Measurements from ENCODE around the gene SLC6A3.
"Not testable (repeated sequence)": the region's sequence is repeated elsewhere in the genome, so short reads cannot be mapped to it uniquely, and the experiment has no call there.

The SLC6A3 gene

DNA sequence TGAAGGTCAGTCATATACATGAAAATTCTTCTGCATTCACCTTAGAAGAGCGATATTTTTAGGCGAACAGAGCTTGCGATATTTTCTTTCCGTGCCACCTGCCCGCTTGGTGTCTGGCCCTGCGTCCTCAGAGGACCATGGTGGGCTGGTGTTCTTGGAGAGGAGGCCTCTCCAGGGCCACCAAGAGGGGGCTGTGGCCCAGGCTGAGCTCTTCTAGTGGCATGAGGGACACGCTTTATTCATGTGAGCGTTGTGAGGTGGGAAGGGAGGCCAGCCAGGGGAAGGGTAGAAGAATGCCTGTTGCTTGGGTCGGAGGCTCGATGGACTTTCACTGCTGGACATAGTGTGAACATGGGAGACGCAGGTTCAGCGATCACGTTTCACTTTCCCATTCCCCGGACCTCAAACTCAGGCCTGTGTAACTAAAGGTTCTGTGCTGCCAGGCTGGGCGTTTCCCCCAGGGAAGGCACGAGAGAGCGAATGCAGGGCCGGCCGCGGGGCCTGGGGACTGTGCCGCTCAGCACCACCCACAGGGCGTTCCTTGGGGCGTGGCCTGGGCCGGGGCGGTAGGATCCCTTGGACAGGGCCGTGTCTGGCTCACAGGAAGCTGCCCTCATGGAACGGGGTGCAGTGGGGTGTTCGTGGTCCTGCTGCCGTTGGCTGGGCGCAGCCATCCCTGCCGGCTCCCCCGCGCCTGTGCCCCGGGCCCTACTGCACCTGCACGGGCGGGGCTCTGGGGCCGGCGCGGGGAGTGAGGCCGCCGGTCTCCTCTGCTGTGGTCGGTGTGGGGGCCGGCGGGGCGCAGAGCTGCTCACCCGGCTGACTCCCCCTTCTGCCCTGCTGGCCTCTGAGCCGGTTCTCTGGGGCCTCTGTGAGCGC is 59.6 kb downstream of the SLC6A3 start:
- DNase-seq = peak; percentile 90

DNA sequence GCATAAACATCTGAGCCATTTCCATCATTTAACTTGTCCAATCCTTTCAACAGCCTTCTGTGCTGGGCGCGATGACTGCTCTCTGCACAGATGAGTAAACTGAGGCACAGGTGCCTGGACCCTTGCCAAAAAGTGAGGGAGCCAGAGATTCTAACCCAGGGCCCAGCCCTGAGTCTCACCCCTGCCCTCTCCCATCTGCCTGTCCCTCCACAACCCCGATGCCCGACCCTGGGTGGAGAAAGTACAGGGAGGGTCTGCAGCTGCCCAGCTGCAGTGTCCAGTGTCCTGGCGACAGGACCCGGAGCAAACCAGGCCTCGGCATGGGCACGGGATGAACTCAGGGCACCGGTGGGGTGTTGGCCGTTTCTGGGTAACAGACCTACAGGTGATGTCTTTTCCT is 60.7 kb downstream of the SLC6A3 start:
- DNase-seq = no peak

DNA sequence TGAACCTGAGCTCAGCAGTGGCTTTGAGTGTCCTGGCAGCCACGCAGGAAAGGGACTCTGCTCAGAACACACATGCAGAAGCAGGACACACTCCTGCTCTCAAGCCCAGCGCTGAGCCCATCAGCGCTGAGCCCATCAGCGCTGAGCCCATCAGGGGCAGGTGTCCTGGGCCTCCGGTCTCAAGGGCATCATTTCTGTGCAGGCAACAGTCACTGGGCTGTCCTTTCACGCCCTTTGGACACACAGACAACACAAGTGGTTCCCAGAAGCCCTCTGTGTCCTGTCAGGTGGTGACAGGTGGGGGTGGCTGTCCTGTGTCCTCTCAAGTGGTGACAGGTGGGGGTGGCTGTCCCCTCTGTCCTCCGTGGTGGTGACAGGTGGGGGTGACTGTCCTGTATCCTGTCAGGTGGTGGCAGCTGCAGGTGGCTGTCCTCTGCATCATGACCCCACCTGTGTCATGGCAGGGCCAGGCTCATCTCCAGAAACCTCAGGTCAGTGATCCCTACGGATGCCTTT is 61.3 kb downstream of the SLC6A3 start:
- DNase-seq = peak; percentile 44

DNA sequence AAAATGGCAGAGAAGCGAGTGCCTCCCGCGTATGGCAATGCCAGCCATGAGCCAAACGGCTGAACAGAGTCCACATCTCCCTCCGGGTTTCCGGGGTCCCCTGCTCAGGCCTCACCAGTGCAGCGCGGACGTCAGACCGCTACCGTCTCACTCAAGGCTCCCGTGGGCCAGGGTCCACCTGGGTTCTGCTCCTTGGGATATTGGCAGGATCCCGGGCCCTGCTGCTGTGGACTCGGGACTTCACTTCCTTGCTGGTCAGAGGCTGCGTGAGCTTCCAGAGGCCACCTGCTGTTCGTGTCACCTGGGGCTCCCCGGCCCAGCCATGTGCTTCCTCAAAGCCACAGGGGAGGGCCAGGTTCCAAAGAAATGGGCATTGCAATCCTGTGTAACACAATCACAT is 61.9 kb downstream of the SLC6A3 start:
- no peak for DNase-seq

DNA sequence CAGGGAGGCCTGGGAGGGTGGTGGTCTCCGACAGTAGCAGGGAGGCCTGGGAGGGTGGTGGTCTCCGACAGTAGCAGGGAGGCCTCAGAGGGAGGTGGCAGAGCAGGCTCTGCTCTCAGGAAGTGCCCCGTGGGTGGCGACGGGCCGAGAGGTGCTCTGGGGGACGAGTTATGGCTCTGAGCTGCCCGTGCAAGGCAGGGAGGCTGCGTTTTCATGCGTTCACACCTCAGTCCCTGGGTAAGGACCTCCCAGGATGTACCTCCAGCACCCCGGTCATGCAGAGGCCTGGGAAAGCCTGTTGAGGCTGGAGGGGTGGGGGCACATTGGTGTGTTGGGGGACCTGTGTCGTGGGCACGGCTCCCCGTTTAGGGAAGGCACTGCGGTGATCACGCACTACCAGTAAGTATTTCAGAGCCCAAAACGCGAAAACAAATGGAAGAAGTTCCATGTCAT is 63.0 kb downstream of the SLC6A3 start:
- DNase-seq = no peak

DNA sequence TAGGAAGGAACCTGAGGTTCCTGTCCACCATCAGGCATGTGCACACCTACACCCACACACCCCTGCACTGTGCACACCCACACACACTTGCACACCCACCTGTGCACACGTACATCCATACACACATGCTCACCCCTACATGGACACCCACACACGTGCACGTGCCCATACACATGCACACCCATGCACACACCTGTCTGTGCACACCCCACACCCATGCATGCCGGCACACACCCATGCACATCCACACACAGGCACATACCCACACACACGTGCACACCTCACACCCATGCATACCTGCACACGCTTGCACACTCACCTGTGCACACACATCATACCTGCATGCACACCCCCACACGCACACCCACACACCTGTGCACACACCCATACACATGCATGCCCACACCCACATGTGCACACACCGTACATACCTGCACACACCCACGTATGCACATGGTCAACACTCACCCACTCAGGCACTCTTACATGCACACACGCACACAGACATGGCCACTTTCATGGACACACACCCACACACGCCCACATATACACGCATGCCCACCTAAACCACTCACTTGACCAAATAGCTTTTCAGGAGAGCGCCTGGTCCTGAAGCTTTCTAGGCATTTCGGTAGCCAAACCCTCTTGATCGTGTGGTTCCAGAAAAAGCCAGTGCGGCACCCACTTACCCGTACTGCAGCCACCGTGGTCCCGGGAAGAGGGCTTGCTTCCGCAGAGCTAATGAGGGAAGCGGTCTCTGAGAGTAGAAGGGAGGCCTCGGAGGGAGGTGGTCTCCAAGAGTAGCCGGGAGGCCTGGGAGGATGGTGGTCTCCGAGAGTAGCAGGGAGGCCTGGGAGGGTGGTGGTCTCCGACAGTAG is 63.6 kb downstream of the SLC6A3 start:
- DNase-seq = no peak

DNA sequence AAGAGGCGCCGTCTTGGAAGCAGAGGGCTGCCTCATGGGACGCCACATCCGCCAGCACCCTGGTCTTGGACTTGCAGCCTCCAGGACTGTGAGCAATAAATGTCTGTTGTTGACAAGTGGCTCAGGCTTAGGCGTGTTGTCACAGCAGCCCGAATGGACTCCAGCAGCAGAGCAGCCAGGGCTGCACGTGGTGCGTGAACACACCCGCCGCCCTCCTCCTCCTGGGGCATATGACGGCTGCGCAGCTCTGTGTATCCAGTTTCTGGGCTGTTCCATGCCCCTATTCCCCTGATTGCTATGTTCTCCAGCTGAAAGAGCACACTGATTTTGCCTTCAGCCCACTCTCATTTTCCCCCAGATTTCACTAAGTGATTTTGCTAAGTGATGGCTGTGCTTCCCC is 64.3 kb downstream of the SLC6A3 start:
- DNase-seq = no peak

DNA sequence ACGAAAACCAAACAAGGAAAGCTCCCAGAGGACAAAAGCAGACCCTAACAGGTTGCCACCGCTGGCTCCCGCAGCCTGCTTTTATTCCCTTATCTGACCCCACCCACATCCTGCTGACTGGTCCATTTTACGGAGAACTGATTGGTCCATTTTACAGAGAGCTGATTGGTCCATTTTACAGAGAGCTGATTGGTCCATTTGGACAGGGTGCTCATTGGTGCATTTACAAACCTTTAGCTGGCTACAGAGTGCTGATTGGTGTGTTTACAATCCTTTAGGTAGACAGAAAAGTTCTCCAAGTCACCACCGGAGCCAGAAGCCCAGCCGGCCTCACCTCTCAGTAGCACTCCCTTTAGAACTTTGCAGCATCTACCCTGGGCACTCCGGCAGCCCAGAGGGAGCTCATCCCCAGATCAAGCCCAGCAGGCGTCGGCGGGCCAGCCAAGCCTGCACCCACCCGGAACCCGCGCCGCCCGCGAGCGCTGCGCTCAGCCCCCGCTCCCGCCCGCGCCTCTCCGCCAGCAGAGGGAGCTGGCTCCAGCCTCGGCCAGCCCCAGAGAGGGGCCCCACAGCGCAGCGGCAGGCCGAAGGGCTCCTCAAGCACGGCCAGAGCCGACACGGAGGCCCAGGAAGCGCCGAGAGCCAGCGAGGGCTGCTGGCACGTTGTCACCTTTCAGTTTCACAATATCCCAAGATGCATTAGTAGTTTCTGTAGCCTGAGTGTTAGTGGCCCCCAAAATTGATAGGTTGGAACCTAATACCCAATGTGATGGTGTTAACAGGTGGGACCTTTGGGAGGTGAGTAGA is 65.0 kb downstream of the SLC6A3 start:
- peak; percentile 33 for DNase-seq

DNA sequence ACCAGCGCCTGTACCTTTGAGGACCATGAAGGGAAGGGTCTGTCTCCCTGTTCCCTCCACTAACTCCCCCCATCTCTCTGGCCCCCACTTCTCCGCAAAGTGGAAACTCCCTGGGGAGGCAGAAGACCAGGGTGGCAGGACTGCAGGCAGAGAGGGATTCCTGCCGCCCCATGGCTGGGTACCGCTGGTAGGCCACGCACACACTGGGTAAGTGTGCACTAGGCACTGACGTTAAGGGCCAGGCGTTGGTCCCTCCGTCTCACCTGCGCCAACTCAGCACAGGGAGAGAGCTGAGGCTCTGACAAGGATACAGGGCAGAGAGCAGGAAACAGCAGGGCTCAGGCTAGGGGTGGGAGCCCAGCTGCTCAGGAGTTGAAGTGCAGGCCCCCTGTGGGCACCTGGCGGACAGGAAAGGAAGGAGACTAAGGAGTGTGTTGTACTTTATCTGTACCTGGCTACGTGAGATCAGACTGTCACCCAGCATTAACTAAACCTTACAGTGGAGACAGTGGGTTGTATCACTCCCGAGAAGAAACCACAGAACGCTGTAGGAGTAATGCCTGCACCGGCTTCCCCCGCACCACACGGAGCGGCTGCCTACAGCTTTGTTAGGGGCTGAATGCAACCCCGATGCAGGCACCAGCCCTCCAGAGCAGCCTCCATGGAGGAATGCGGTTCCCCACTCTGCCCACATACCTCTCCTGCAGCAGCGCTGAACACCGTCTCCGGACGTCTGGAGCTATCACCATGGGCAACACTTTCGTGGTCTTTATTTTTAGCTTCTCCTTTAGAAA is 66.2 kb downstream of the SLC6A3 start:
- DNase-seq = no peak

DNA sequence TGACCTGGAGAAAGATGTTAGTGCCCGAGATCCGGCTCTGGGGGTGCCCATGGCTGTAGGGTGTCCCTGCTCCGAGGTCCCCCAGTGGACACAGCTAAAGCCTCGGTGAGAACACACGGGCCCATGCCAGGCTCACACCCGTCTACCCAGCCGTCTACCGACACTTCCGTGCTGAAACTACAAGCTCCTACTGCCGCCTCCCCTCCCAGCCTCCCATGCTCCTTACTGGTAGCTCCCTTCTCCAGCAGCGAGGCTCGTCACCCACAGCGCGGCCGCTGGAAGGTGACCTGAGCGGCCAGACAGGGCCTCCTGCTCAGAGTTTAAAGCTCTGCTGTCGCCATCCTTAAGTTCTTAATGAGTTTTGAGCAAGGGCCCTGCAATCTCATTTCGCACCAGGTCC is 67.1 kb downstream of the SLC6A3 start:
- no peak for DNase-seq

DNA sequence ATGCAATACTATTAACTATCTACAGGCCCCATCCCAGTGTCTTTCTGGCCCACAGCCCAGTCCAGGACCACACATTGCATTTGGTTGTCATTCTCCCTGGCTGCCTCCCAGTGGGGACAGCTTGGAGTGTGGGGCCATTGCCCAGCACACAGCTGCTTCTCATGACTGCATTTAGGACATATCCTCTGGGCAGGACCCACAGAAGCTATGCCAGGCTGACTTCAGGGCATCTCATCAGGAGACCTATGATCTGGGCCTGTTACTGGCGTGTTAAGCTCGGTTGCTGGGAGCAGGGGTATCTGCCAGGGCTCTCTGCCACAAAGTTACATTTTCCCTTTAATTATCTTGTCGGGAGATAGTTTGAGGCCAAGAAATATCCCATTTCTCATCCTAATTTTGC is 68.3 kb downstream of the SLC6A3 start:
- no peak for DNase-seq

DNA sequence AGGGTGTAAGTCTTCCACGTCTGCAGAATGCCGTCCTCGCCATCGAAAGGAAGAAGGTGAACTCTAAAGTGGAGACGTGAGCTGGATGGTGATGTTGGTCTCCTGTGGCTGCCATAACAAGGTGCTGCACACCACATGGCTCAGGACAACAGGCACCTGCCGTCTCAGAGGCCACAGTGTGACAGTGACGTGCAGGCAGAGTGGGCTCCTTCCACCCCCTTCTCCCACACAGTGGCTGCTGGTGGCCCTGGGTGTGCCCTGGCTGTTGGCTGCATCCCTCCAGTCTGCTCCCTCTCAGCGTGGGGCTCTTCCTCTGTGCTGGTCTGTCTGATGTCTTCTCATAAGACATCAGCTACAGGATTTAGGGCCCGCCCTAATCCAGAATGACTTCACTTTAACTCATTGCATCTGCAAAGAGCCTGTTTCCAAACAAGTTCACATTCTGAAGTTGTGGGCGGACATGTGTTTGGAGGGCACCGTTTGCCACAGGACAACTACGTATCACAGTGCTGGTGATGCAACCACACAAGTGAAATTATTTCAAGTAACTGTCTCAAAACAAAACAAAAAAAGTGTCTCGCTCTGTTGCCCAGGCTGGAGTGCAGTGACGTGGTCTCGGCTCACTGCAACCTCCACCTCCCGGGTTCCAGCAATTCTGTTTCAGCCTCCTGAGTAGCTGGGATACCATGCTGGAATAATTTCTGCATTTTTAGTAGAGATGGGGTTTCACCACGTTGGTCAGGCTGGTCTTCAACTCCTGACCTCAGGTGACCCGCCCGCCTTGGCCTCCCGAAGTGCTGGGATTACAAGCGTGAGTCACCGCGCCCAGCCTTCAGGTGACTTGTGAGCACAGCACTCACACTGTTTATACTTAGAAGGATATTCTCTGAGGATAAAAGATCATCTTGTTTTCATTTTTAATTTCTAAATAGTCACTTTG is 69.1 kb downstream of the SLC6A3 start:
- no peak for DNase-seq

DNA sequence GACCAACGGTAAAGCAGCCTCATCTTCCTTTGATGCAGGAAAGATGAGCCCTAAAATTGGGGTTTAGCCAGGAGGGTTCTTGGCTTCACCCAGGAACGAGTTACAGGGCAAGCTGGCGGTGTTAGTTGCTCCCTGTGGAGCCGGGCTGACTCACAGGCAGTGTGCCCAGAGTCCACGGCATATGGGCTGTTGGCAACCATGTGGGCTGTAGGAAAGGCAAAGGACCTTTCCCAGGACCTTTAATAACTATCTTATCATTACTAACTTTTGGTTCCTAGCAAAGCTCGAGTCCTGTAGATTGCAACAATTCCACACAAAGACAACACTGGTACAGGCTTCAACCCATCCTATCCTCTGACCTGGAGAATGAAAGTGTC is 70.6 kb downstream of the SLC6A3 start:
- DNase-seq = no peak

DNA sequence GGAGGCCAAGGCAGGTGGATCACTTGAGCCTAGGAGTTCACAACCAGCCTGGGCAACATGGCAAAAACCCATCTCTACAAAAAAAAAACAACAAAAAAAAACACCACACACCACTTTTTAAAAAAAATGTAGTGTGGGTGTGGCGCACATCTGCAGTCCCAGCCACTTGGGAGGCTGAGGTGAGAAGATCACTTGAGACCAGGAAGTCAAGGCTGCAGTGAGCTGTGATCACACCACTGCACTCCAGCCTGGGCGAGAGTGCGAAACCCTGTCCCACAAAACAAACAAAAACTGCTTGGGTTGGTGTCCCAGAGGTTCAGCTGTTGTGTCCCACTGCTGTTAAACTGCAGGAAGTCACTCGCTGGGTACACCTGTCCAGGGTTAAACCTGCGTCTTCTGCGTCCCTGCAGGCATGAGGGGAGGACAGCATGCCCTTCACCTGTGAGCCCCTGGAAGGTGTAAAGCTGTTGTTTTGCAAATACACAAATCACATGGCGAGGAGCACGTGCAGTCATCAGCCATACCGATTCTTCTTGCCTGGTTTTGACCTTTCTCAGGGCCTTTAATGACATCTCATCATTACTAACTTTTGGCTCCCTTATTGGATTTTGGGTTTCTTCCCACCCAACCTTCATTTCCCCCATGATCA is 71.1 kb downstream of the SLC6A3 start:
- DNase-seq = no peak

DNA sequence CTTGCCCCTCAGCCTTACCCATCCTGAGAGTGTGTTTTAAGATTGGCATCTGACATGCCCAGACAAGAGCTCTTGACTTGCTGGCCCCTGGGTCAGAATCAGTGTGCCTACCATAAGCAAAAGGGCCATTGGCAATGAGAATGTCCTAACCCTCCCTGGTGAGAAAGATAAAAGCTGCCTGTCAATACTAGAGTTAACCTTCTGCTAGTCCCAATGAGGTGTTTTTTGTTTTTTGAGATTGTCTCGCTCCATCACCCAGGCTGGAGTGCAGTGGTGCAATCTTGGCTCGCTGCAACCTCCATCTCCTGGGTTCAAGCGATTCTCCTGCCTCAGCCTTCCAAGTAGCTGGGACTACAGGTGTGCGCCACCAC is 73.3 kb downstream of the SLC6A3 start:
- not testable (repeated sequence) for DNase-seq

DNA sequence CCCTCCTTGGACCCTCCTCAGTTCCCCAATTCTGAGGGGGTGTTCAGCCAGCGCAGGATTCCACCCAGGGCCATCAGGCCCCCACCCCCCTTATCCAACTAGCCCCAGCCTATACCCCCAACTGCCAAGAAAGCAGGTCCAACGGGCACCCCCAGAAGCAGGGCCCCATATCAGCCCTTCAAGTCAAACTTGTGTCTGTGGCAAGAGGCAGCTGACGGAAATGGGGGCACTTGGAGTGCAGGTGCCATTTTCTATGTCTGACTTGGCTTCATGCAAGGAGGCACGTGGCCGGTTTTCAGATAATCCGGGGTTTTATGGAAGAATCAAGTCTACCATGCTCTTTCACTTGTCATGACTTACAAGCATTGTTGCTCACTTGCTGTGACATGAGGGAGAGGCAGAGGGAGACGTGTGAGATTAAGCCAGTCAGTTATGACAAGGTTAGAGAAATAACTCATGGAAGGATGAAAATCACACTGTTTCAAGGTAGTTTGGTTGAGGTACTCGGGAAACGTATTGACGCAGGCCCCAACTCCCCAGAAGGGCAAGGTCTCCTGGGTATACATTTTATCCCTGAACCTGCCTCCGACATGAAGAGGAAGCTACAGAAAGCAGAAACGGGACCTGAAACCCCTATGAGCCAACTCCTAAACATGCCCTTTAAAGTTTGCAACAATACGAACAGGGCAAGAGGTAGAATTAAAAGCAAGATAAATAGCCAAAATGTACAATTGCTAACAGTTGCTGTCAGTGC is 73.8 kb downstream of the SLC6A3 start:
- no peak for DNase-seq

DNA sequence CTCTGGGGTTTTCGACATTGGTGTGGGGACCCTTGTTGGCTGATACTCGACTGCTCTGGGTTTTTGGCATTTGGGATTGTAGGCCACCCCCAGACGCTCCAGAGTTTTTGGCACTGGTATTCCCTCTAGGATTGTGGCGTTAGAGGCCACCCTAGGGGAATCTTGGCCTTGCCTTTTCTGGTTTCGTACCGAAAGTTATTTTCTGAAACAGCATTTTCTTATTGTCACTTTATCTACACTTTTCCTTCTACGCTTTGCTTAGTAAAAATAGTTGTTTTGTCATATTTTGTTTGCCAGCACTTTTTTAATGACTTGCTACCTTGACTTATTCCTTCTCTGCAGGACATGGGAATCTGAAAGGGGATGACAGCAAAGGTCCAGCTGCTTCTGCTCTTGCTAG is 75.2 kb downstream of the SLC6A3 start:
- no peak for DNase-seq

DNA sequence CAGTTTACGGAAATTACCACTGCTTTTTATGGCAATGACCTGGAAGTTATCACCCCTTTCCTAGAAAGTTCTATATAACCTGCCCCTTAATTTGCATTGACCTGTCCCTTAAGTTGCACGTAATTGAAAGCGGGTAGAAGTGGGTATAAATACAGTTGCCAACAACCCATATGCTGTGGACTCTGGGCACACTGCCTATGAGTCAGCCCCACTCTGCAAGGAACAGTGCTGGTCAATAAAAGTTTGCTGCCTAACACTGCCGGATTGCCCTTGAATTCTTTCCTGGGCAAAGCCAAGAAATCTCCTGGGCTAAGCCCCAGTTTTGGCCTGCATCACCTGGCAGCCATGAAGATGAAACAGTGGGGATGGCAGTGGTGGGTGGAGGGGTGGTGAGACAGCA is 76.5 kb downstream of the SLC6A3 start:
- no peak for DNase-seq

DNA sequence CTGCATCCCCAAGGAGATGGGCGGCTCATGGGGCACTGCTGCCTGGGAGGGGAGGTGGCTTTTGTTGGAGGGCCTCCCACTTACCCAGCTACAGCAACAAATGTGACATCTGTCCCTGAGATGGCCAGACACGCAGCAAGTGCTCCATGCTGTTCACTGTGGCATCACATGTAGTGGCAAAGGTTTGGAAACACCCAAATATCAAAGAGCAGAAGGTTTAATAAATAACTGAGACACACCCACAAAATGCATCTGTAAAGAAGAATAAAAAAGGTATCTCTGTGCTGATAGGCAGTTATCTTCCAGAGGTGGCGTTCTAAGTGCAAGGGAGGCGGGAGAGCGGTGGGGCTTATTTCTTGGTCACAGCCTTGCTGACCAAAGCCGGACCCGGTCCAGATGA is 77.0 kb downstream of the SLC6A3 start:
- no peak for DNase-seq

DNA sequence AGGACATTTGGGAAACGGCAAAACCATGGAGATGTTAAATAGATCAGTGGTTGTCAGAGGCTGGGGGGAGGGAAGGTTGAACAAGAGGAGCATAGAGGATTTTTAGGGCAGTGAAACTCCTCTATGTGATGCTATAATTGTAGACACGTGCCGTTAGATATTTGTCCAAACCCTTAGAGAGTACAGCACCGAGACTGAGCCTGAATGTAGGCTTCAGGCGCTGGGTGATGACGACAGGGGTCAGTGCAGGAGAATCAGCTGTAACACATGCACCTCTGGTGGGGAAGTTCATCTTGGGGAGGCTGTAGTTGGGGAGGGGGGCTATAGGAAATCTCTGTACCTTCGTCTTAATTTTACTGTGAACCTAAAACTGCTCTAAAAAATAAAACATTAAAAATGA is 78.1 kb downstream of the SLC6A3 start:
- no peak for DNase-seq
